Activated naive CD4-positive, alpha-beta T cell treated with anti-CD3 and anti-CD28 coated beads, Interleukin-2, amount 50 U/mL, for 72 hours (primary cell): ENCODE measurements around the gene MCEMP1. TPM values are rescaled to one million over a fixed set of nuclear protein-coding genes. Genes with fewer than 3 reads are reported as not detected.
"Not testable (repeated sequence)": the region's sequence is repeated elsewhere in the genome, so short reads cannot be mapped to it uniquely, and the experiment has no call there.

Experiments used
- ATAC-seq, 2 donors: fragments of 150-1000 bp; cut with Tn5 transposase; 2 replicates each; pipeline ENCODE4 v1.10.0; 2021; ENCODE audit warnings: mild to moderate bottlenecking in 2 of 2, moderate library complexity in 2 of 2
- DNase-seq, 2 donors: peaks; one replicate each; pipeline ENCODE4 v3.0.0; 2021 to 2022; ENCODE audit warnings: low spot score in 2 of 2
- H3K27ac Mint-ChIP-seq, 2 donors: one replicate each; pipeline ENCODE4 v1.8.0; 2022; ENCODE audit warnings: mild to moderate bottlenecking in 2 of 2, mixed read lengths in 2 of 2
- H3K36me3 Mint-ChIP-seq, 2 donors: one replicate each; pipeline ENCODE4 v1.8.0; 2022; ENCODE audit warnings: mixed read lengths in 2 of 2
- H3K9me3 Mint-ChIP-seq, 2 donors: one replicate each; pipeline ENCODE4 v1.8.0; 2022; ENCODE audit warnings: mixed read lengths in 2 of 2
- total RNA-seq, 2 donors: library from RNA; stranded (reverse); gene quantifications; one replicate each; pipeline ENCODE4 v1.2.3, GENCODE V29; 2022

Gene MCEMP1
- total RNA-seq, 2 donors from 2014 or later = not detected

DNA sequence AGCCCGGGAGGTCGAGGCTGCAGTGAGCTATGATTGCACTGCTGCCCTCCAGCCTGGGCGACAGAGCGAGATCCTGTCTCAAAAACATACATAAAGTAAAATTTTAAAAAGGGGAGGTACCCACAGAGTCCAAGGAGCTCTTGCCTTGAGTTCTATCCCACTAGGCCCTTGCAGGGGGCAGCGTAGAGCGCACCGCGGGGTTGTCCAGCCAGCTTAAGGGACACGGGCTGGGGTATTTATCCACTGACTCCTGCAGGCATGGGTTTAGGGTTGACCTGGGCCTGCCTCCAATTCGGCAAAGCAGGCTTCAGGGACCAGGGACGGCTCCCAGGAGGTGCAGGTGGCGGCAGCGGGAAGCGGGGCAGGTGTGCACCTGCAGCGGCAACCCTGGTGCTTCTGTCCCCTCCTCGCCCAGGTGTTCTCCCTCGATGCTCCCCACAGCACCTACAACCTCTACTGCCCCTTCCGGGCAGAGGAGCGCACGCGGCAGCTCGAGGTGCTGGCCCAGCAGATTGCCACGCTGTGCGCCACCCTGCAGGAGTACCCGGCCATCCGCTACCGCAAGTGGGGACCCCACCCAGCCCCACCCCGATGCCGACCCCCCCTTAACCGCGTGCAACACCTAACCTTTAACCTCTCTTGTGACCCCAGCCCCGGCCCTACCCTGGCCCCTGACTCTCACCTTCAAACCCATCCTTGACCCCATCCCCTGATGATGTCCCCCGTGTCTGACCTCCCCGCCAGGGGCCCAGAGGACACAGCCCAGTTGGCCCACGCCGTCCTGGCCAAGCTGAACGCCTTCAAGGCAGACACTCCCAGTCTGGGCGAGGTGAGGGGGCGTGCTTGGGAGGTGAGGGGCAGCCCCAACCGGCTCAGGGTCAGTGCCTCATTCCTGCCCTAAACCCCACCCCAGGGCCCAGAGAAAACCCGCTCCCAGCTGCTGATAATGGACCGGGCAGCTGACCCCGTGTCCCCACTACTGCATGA is 35.3 kb upstream of the MCEMP1 start:
- Mint-ChIP-seq H3K27ac (no peak overlapping the region), H3K9me3 (peaks cover 7 to 8% of the 10 kb centered on the region in 2 donors), H3K36me3 (peaks cover 10 to 17% of the 10 kb centered on the region in 2 donors)
- DNase-seq (no peak), ATAC-seq (no peak)

DNA sequence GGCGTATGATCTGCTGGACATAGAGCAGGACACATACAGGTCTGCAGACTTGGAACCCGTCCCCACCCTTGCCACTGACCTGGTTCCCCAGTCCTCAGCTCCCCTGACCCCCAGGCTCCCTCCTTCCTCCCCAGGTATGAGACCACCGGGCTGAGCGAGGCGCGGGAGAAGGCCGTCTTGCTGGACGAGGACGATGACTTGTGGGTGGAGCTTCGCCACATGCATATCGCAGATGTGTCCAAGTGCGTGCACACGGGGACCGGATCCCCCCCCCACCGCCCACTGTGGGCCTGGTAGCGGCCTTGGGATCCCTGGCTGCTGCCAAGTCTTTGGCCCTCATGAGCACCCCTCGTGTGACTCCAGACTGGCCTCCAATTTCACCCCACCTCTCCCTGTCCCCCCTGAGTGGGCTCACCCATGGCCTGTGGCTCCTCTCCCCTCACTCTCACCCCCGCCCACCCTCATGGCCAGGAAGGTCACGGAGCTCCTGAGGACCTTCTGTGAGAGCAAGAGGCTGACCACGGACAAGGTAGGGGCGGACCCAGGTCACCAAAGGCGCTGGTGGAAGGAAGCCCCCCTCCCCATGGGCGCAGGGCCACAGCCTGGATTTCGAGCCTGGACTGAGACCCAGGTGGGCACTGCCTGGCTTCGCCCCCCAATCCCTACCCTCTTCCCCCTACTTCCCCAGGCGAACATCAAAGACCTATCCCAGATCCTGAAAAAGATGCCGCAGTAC is 34.4 kb upstream of the MCEMP1 start:
- no peak for ATAC-seq
- no peak for DNase-seq
- Mint-ChIP-seq H3K27ac (no peak overlapping the region), H3K9me3 (peaks cover 7 to 8% of the 10 kb centered on the region in 2 donors), H3K36me3 (peaks cover 10 to 17% of the 10 kb centered on the region in 2 donors)

DNA sequence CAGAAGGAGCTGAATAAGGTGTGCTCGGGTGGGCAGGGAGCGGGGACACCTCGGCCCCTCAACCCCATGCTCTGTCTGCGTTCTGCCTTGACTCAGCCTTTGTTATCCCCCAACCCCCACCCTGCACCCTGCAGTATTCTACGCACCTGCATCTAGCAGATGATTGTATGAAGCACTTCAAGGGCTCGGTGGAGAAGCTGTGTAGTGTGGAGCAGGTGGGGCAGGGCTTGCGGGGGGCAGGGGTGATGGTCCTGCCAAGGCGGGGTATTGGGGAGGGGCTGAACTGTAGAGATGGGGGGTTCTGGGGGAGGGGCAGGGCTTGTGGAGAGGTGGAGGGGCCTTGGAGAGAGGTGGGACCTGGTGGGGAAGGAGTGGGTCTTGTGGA is 33.9 kb upstream of the MCEMP1 start:
- ATAC-seq = no peak
- Mint-ChIP-seq H3K9me3 (peaks cover 7 to 8% of the 10 kb centered on the region in 2 donors), H3K27ac (peak overlapping the region in 1 of 2 donors; percentile 87), H3K36me3 (peaks cover 10 to 17% of the 10 kb centered on the region in 2 donors)
- DNase-seq = no peak

DNA sequence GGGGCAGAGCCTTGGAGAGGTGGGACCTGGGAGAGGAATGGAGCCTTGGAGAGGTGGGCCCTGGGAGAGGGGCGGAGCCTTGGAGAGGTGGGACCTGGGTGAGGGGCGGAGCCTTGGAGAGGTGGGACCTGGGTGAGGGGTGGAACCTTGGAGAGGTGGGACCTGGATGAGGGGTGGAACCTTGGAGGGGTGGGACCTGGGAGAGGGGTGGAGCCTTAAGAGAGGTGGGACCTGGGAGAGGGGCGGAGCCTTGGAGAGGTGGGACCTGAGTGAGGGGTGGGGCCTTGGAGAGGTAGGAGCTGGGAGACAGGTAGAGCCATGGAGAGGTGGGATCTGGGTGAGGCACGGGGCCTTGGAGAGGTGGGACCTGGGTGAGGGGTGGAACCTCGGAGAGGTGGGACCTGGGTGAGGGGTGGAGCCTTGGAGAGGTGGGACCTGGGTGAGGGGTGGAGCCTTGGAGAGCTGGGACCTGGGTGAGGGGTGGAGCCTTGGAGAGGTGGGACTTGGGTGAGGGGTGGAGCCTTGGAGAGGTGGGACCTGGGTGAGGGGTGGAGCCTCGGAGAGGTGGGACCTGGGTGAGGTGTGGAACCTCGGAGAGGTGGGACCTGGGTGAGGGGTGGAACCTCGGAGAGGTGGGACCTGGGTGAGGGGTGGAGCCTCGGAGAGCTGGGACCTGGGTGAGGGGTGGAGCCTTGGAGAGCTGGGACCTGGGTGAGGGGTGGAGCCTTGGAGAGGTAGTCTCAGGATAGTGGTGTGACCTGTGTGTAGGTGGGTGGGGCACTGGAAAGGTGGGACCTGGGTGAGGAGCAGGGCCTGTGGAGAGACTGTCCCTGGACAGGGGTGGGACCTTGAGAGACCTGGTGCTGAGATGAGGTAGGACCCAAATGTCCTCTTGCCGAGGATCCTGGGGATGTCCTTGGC is 33.0 kb upstream of the MCEMP1 start:
- H3K36me3 Mint-ChIP-seq = peaks cover 10 to 16% of the 10 kb centered on the region in 2 donors
- H3K27ac Mint-ChIP-seq, H3K9me3 Mint-ChIP-seq: not testable (repeated sequence)
- ATAC-seq (peak in 1 of 2 donors; percentile 46), DNase-seq (peak in 1 of 2 donors; percentile 27)

DNA sequence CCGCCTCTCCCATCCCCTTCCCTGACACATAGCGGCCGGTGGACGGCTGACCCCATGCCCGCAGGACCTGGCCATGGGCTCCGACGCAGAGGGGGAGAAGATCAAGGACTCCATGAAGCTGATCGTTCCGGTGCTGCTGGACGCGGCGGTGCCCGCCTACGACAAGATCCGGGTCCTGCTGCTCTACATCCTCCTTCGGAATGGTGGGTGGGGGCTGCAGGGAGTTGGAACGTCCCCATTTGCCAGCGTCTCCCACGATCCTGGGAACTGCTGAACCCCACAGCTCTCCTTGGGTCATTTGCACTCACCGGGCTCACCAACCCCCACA is 32.4 kb upstream of the MCEMP1 start:
- ATAC-seq (no peak), DNase-seq (no peak)
- Mint-ChIP-seq H3K36me3 (peaks cover 9 to 10% of the 10 kb centered on the region in 2 donors), H3K9me3 (peaks cover 7 to 8% of the 10 kb centered on the region in 2 donors), H3K27ac (no peak overlapping the region)

DNA sequence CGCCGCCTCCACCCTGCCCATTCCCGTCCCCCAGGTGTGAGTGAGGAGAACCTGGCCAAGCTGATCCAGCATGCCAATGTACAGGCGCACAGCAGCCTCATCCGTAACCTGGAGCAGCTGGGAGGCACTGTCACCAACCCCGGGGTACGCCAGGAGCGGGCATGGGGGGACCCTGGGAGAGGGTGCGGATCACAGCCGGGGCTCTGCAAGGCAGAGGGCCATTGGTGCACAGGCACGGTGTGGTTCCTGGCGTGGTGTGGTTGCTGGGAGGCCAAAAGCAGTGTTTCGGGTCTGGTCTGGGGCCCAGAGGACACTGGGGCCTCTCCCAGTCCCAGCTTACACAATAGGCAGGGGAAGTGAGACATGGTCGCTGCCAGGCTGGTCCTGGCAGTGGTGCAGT is 31.7 kb upstream of the MCEMP1 start:
- DNase-seq (no peak), ATAC-seq (no peak)
- H3K9me3 Mint-ChIP-seq = peaks cover 2% of the 10 kb centered on the region in 2 donors
- peaks cover 3 to 4% of the 10 kb centered on the region in 2 donors for H3K36me3 Mint-ChIP-seq
- H3K27ac Mint-ChIP-seq = no peak overlapping the region

DNA sequence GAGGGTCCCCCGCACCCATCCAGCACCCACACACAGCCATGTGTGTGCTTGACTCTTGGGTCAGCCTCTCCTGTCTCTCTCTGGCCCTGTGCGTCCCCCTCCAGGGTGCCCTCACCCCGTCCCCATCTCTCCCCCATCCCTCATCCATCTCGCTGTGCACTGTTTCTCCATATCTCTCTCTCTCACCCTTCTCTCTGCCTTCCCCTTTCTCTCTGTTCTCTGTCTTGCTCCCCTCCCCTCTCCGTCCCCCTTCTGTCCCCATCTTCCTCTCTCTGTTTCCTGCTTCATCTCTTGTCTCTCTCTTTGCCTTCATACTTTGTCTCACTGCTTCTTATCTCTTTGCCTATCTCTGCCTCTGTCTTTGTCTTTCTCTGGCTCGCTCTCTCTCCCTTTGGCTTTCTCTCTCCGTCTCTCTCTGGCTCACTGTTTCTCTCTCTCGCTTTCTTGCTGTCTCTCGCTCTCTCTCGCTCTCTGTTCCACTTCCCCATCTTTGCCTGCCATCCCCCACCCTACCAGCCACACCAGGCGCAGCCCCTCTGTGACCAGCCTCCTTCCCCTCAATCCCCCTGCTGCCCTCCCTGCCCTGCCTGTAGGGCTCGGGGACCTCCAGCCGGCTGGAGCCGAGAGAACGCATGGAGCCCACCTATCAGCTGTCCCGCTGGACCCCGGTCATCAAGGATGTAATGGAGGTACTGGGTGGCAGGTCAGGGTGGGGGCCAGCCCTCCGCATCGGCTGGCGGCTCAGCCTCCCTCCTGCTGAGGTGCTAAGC is 31.0 kb upstream of the MCEMP1 start:
- DNase-seq (no peak), ATAC-seq (no peak)
- Mint-ChIP-seq H3K27ac (no peak overlapping the region), H3K36me3 (no peaks in the 10 kb centered on the region), H3K9me3 (no peaks in the 10 kb centered on the region)

DNA sequence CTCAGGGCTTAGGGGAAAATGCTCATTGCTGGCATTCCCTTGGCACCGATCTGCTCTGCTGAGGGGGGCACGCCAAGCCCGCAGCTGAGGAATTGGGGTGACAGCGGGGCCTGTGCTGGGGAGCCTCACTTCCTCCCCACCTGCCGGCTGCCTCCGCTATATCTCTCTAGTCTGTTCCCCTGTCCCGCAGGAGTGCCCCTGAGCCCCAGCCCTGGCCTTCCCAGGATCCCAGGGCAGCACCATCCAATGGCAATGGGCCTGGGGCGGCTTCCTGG is 30.5 kb upstream of the MCEMP1 start:
- DNase-seq (no peak), ATAC-seq (no peak)
- Mint-ChIP-seq H3K27ac (peak overlapping the region in 1 of 2 donors; percentile 47), H3K36me3 (no peaks in the 10 kb centered on the region), H3K9me3 (no peaks in the 10 kb centered on the region)

DNA sequence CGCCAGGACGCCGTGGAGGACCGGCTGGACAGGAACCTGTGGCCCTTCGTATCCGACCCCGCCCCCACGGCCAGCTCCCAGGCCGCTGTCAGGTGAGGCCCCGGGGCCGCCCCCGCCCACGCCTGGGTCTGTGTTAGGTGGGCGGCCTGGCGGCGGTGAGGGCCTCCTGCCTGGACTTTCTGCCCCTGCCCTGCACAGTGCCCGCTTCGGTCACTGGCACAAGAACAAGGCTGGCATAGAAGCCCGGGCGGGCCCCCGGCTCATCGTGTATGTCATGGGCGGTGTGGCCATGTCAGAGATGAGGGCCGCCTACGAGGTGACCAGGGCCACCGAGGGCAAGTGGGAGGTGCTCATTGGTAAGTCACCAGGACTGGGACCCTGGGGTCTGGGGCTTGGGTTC is 29.7 kb upstream of the MCEMP1 start:
- Mint-ChIP-seq H3K9me3 (no peaks in the 10 kb centered on the region), H3K27ac (no peak overlapping the region), H3K36me3 (no peaks in the 10 kb centered on the region)
- ATAC-seq (no peak), DNase-seq (no peak)

DNA sequence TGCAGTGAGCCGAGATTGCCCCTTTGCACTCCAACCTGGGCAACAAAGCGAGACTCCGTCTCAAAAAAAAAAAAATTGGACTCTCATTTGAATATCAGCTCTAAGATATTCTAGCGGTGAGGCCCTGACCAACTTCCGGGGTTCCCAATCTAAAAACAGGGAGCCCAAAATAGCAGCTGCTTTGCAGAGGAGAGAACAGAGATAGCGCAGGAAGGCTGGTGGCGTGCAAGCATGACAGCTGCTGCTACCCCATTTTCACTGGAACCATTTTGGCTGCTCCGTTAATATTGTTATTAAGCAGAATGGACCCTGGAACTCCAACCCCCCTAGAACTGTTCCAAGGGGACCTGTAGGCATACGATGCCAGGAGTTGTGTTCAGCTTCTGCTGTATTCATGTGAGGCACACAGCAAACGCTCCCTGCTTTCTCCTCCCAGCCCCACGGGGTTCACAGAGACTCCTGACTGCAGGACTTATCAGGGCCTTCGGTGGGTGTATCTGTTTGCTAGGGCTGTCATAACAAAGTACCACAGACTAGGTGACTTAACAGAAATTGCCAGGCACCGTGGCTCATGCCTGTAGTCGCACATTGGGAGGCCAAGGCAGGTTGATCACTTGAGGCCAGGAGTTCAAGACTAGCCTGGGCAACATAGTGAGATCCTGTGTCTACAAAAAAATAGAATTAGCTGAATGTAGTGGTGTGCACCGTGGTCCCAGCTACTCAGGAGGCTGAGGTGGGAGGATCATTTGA is 28.4 kb upstream of the MCEMP1 start:
- Mint-ChIP-seq H3K36me3 (no peaks in the 10 kb centered on the region), H3K27ac (no peak overlapping the region), H3K9me3 (no peaks in the 10 kb centered on the region)
- no peak for ATAC-seq
- no peak for DNase-seq

DNA sequence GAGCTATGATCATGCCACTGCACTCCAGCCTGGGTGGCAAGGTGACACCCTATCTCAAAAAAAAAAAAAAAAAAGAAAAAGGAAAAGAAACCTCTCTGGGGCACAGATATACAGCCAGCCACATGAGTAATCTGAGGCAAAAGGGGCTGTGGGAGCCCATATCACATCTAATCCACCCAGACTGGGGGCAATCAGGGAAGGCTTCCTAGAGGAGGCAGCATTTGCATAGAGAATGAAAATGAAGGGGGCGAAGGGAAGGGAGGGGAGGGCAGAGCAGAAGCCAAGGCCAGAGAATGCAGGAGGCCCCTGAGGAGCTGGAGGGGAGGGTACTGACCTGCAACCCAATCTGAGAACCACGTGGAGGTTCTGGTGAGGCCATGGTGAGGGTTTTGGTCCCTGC is 26.7 kb upstream of the MCEMP1 start:
- no peaks in the 10 kb centered on the region for H3K9me3 Mint-ChIP-seq
- ATAC-seq (no peak), DNase-seq (no peak)
- H3K36me3 Mint-ChIP-seq = no peaks in the 10 kb centered on the region
- no peak overlapping the region for H3K27ac Mint-ChIP-seq

DNA sequence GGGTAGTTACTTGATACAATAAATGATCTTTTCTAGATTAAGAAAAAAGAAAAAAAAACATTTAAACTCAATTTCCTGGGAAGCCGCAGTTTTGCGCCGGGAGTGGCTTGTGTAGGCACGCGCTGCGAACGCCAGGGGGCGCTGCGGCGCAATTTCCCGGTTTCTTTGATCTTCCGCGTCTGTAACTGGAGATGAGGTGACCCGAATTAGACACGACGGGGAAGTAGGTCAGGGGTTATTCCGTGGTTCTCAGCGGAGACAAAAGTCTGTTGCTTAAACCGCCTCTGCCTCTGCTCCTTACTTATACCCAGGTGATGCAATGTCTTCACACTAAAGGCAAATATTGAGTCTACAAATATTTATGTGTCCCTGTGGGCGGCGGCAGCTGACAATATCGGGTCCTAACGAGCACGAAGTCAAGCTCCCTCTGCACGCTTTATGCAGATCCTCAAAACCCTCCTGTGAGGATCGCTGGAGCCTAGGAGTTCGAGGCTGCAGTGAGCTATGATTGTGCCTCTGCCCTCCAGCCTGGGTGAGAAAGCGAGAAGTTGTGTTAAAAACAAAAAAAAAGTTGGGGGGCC is 24.7 kb upstream of the MCEMP1 start:
- DNase-seq (peak; percentile 85 to 94), ATAC-seq (peak; percentile 82 to 92)
- H3K36me3 Mint-ChIP-seq = no peaks in the 10 kb centered on the region
- H3K9me3 Mint-ChIP-seq = no peaks in the 10 kb centered on the region
- no peak overlapping the region for H3K27ac Mint-ChIP-seq

DNA sequence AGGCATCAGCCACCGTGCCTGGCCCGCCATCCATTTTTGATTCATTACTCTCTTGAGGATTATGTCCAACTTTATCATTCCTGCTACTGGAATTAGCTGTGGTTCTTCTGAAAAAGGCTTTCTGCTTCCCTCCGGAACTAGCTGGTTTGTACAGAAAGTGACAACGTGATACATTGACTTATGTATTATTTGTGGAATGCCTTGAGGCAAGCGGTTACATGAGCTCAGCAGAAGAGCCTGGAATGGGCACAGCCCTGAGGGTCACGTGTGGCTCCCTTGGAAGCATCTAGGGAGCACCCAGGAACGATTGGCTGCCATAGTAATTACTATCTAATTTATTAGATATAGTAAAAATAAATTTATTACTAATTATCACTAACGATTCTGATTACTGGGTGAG is 22.5 kb upstream of the MCEMP1 start:
- no peaks in the 10 kb centered on the region for H3K36me3 Mint-ChIP-seq
- DNase-seq = no peak

DNA sequence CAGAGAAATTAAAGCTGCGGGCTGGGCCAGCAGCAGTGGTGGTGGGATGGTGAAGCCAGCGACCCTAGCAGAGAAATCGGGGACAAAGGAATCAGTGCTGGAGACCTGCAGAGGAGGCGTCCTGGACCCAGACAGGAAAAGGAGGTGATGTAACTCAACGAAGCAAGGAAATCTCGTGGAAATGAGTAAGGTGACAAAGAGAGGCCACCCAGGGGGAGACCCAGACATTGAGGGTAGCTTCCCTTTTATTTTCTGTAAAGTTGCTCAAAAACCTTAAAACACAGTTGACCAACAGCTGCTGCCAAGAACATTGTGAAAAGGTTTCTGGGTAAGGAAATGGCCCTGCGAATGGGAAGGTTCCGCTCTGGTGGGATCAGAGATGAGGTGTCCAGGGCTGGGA is 21.3 kb upstream of the MCEMP1 start:
- H3K36me3 Mint-ChIP-seq = no peaks in the 10 kb centered on the region

More for the DNA sequence above, 22.5 kb upstream of the MCEMP1 start:
- ATAC-seq = no peak
- no peak overlapping the region for H3K27ac Mint-ChIP-seq
- H3K9me3 Mint-ChIP-seq = no peaks in the 10 kb centered on the region

DNA sequence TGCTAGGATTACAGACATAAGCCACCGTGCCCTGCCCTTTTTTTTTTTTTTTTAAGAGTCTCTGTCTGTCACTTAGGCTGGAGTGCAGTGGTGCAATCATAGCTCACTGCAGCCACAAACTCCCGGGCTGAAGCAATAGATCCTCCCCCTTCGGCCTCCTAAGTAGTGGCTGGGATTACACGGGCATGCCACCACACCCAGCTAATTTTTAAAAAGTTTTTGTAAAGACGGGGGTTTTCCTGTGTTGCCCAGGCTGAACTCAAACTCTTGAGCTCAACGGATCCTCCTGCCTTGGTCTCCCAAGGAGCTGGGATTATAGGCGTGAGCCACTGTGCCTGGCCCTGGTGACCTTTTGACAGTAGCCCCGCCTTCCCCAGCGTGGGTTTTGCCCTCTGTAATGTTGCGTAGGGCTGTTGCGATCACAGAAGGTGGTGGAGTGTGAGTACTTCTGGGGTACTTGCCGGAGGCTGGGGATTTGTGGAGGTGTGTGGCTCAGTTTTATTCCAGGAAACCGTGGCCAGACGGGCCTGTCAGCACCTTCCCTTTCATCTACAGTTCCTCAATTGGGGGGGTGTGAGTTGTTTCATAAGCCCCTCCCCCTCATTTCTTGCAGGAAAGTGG is 19.6 kb upstream of the MCEMP1 start:
- ATAC-seq (peak; percentile 47 to 84), DNase-seq (peak in 1 of 2 donors; percentile 33)
- Mint-ChIP-seq H3K36me3 (no peaks in the 10 kb centered on the region), H3K9me3 (no peaks in the 10 kb centered on the region), H3K27ac (peak overlapping the region in 1 of 2 donors; percentile 82)

More for the DNA sequence above, 21.3 kb upstream of the MCEMP1 start:
- Mint-ChIP-seq H3K27ac (no peak overlapping the region), H3K9me3 (no peaks in the 10 kb centered on the region)
- ATAC-seq = no peak
- no peak for DNase-seq
